Hypothalamus (tissue), 51 donors: Measurements from ENCODE around the gene SLC26A9.

ENCODE experiments used
- DNase-seq, 51 donors: peaks; one replicate each; lab custom pipeline; 2025; lab: John Stamatoyannopoulos, UW

Gene SLC26A9

GRCh38 chr1:205927247-205927646, 16.0 kb downstream of the SLC26A9 start:
- no peak for DNase-seq

- no peak for DNase-seq
These were observed 16.6 kb downstream of the SLC26A9 start for GRCh38 chr1:205926636-205927035.

GRCh38 chr1:205926213-205926612, 17.0 kb downstream of the SLC26A9 start:
- DNase-seq: peak in 7 of 51 donors; percentile 16 to 38 (median 29)

- peak in 2 of 51 donors; percentile 12 to 21 for DNase-seq
These were observed 17.5 kb downstream of the SLC26A9 start for GRCh38 chr1:205925736-205926135.

- DNase-seq: no peak
These were observed 18.8 kb downstream of the SLC26A9 start for GRCh38 chr1:205924460-205924790.

GRCh38 chr1:205923651-205924459, 19.4 kb downstream of the SLC26A9 start:
- DNase-seq: no peak

- no peak for DNase-seq
These were observed 20.4 kb downstream of the SLC26A9 start for GRCh38 chr1:205922806-205923205.

- DNase-seq: no peak
These were observed 20.9 kb downstream of the SLC26A9 start for GRCh38 chr1:205922314-205922713.

GRCh38 chr1:205921570-205921909, 21.7 kb downstream of the SLC26A9 start:
- DNase-seq: no peak

- peak in 1 of 51 donors; percentile 13 for DNase-seq
These were observed 22.2 kb downstream of the SLC26A9 start for GRCh38 chr1:205920861-205921569.

- DNase-seq: peak in 28 of 51 donors; percentile 7 to 56 (median 30)
These were observed 23.1 kb downstream of the SLC26A9 start for GRCh38 chr1:205920159-205920558.

GRCh38 chr1:205918955-205919746, 24.1 kb downstream of the SLC26A9 start:
- peak in 47 of 51 donors; percentile 21 to 91 (median 66) for DNase-seq

- DNase-seq: no peak
These were observed 25.6 kb downstream of the SLC26A9 start for GRCh38 chr1:205917466-205918238.

GRCh38 chr1:205916541-205916940, 26.7 kb downstream of the SLC26A9 start:
- no peak for DNase-seq

- no peak for DNase-seq
These were observed 27.8 kb downstream of the SLC26A9 start for GRCh38 chr1:205915354-205915990.

GRCh38 chr1:205914730-205915129, 28.5 kb downstream of the SLC26A9 start:
- DNase-seq: no peak

- no peak for DNase-seq
These were observed 29.1 kb downstream of the SLC26A9 start for GRCh38 chr1:205914155-205914507.

- DNase-seq: peak in 20 of 51 donors; percentile 16 to 64 (median 38)
These were observed 29.7 kb downstream of the SLC26A9 start for GRCh38 chr1:205913451-205914154.

GRCh38 chr1:205907794-205908193, 35.5 kb downstream of the SLC26A9 start:
- peak in 2 of 51 donors; percentile 1 to 10 for DNase-seq
